K562 (cell line): ENCODE results near the gene ZNF503. TPM values are rescaled to one million over a fixed set of nuclear protein-coding genes. Genes with fewer than 3 reads are reported as not detected.

ENCODE experiments used
- BCOR ChIP-seq: fragments of 450-650 bp; IDR thresholded peaks from 2 replicates; pipeline ENCODE4 v1.6.1; 2016
- ELF1 ChIP-seq: fragments of 200-800 bp; sonication (Bioruptor generic); IDR thresholded peaks from 2 replicates; pipeline ENCODE4 v1.6.1; 2016; ENCODE audit warnings: missing genetic modification characterization, missing compliant biosample characterization
- HDAC1 ChIP-seq, 2 experiments: fragments of 450-650 bp; IDR thresholded peaks; 2 replicates each; pipeline ENCODE4 v1.6.1; 2016 to 2017; ENCODE audit warnings: inconsistent platforms in 1 of 2, mild to moderate bottlenecking in 1 of 2, moderate library complexity in 1 of 2
- HMG20A ChIP-seq: fragments of 450-650 bp; formaldehyde crosslinking; conservative IDR thresholded peaks from 2 replicates; pipeline ENCODE4 v1.4.0; 2020; ENCODE audit warnings: mild to moderate bottlenecking, mixed read lengths
- MGA ChIP-seq: fragments of 450-650 bp; IDR thresholded peaks from 2 replicates; pipeline ENCODE4 v1.6.1; 2016; ENCODE audit warnings: mild to moderate bottlenecking, moderate library complexity
- MTA3 ChIP-seq: fragments of 450-650 bp; formaldehyde crosslinking; IDR thresholded peaks from 2 replicates; pipeline ENCODE4 v1.6.1; 2017; ENCODE audit warnings: mild to moderate bottlenecking, borderline replicate concordance
- POLR2H ChIP-seq: IDR thresholded peaks from 2 replicates; pipeline ENCODE4 v1.6.1; 2016; ENCODE audit warnings: missing genetic modification characterization, low read depth, mild to moderate bottlenecking, control low read depth, missing compliant biosample characterization, moderate library complexity
- SMAD1 ChIP-seq: fragments of 150-350 bp; IDR thresholded peaks from 2 replicates; pipeline ENCODE4 v1.6.1; 2014; ENCODE audit warnings: low read length, low read depth; ENCODE audit not compliant: partially characterized antibody
- SMC3 ChIP-seq: conservative IDR thresholded peaks from 2 replicates; pipeline ENCODE4 v1.6.1; 2011; ENCODE audit warnings: low read depth, low read length, improper control_type of control experiment; ENCODE audit not compliant: insufficient read depth
- ZNF395 ChIP-seq: fragments of 200-800 bp; sonication (Bioruptor generic); IDR thresholded peaks from 2 replicates; pipeline ENCODE4 v1.6.1; 2017; ENCODE audit warnings: missing genetic modification characterization, missing compliant biosample characterization
- ZNF586 ChIP-seq: fragments of 450-650 bp; formaldehyde crosslinking; conservative IDR thresholded peaks from 2 replicates; pipeline ENCODE4 v1.4.0; 2020; ENCODE audit warnings: mild to moderate bottlenecking, moderate library complexity
- ZNF764 ChIP-seq: fragments of 250-450 bp; sonication (Bioruptor Pico); IDR thresholded peaks from 2 replicates; pipeline ENCODE4 v1.4.0; 2020; ENCODE audit warnings: low read depth, mild to moderate bottlenecking, moderate library complexity
- ZNF79 ChIP-seq: fragments of 250-450 bp; sonication (Bioruptor Pico); IDR thresholded peaks from 2 replicates; pipeline ENCODE4 v1.4.0; 2020; ENCODE audit warnings: low read depth, mild to moderate bottlenecking, moderate library complexity
- polyA plus RNA-seq, 8 experiments: library from polyadenylated mRNA; depleted of rRNA in 4 of 8; stranded (reverse) in 5 of 8; unstranded in 3 of 8; fragments of >200 nt; fragmentation: Nextera tagmentation in 2 of 8; fragmentation: Illumina TruSeq in 1 of 8; extraction: Ambion mirVana in 2 of 8; extraction: Trizol in 1 of 8; gene quantifications; 2 replicates each; pipeline versions ENCODE4 v1.2.1 to v1.2.3, GENCODE V29; 2011 to 2014; ENCODE audit warnings: inconsistent platforms in 1 of 8, missing spikeins in 1 of 8
- total RNA-seq, 7 experiments: library from RNA; depleted of rRNA in 6 of 7; stranded (reverse); fragments of >200 nt in 6 of 7; fragmentation: Illumina TruSeq in 2 of 7; extraction: Trizol in 2 of 7; gene quantifications; 2 replicates each; pipeline versions ENCODE4 v1.2.1 to v1.2.3, GENCODE V29; 2011 to 2021; ENCODE audit warnings: low replicate concordance in 1 of 7

ZNF503 gene
- total and polyA plus RNA-seq, 9 of the 15 experiments (the other 6 are each of a cell fraction or from before 2014, with no cell fraction given): not detected

GRCh38 chr10:75407713-75408508, 6.3 kb upstream of the ZNF503 start (continued):
- TF ChIP-seq MGA (no peak), ELF1 (tag) (no peak), ZNF586 (CRISPR knock-in tag) (no peak), POLR2H (tag) (no peak), SMC3 (no peak), BCOR (no peak), HMG20A (no peak), ZNF764 (CRISPR knock-in tag) (no peak), MTA3 (no peak), SMAD1 (no peak), HDAC1 (IDR thresholded peaks at IDR 0.05) (no peak), ZNF395 (CRISPR knock-in tag) (no peak), ZNF79 (no peak)
